ENCODE data around the gene SLC4A7. TPM values are rescaled to one million over a fixed set of nuclear protein-coding genes. Genes with fewer than 3 reads are reported as not detected.

SLC4A7 gene
- total RNA-seq, 1 donor from 2014 or later: 96.6 TPM

DNA sequence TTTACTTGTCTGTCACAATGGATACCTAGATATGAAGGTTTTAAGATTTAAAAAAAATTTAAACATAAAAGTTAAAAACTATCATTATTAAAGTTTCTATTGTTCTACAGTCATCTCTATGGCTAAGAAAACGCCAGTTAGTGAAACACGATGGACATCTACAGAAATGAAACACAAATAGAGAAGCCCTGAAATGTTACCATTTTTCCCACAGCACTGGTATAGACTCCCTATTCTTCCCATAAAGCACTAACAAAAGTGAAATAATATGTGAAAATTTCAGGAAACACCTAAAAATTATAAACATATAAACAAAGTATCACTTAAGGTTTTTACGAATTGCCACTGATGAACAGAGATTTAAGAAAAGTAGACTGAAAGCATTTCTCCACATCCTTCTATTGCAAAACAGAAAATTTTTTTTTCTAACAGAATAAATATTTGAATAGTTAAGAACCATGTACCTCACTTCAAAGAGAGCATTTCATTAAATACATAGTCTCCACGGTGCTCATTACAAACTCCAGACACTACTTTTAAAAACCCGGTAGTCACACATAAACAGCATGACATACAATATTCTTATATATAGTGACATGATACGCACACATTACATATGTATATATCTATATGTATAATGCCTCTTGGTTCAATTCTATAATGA, 107.9 kb downstream of the SLC4A7 start:
- FAIRE-seq (no peak), DNase-seq (ENCODE audit: low read depth) (no peak)
- no peak for TF ChIP-seq CTCF (IDR thresholded peaks at IDR 0.05; ENCODE audit: insufficient read depth, low read length, severe bottlenecking)
- Histone ChIP-seq H3K36me3 (ENCODE audit: control insufficient read depth, insufficient read depth, low read length) (no peaks in the 10 kb centered on the region), H3K4me3 (ENCODE audit: low read depth, low read length) (no peak overlapping the region), H3K27me3 (ENCODE audit: control insufficient read depth, insufficient read depth, low read length) (no peaks in the 10 kb centered on the region)

DNA sequence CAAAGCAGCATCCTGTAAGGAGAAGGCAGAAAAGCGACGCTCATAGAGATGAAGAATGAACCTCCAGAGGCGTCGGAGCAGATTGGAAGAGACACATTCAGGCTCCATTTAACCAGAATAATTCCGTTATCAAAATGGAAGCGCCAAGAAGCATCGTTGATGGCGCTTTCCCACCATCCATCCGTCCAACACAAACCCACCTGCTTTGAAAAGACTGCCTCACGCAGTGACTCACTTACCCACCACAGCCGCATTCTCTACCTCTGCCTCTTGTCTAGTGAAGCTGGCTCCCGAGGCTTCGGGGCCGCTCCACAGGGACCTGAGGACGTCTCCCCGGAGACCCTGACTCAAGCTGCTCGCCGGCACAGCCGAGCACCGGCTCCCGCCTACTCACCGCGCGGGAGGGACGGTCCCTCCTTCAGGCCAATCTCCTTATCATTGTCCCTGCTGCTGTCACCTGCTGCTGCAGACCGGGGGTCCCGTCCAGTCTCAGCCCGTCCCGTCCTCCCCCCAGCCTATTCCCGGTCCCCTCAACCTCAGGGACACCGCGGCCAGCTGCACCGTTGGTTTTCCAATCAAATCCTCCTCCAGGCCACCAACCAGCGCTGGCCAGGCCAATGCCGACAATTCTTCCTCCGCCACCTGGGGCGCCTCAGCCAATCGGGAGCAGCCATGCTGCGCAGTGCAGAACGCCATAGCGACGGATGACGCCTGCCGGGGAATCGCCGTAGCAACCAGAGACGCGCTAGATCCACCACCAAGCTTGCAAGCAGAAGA, 115.2 kb downstream of the SLC4A7 start, which contains the start of gene NEK10:
NEK10 (minus strand) TSS at position 553 of the 777 bp plus-strand sequence. CDS start 16,501 bp downstream, outside the sequence.
- H3K27me3 ChIP-seq (ENCODE audit: control insufficient read depth, insufficient read depth, low read length): no peaks in the 10 kb centered on the region
- peak; percentile 87 for DNase-seq (ENCODE audit: low read depth)
- H3K36me3 ChIP-seq (ENCODE audit: control insufficient read depth, insufficient read depth, low read length): no peaks in the 10 kb centered on the region
- peak within 1 kb of the TSS; percentile 58 for H3K4me3 ChIP-seq (ENCODE audit: low read depth, low read length)
- FAIRE-seq: no peak
- no peak for TF ChIP-seq CTCF (IDR thresholded peaks at IDR 0.05; ENCODE audit: insufficient read depth, low read length, severe bottlenecking)

GRCh38 chr3:27366062-27366591, 118.1 kb downstream of the SLC4A7 start:
- Histone ChIP-seq H3K36me3 (ENCODE audit: control insufficient read depth, insufficient read depth, low read length) (no peaks in the 10 kb centered on the region), H3K4me3 (ENCODE audit: low read depth, low read length) (no peak overlapping the region), H3K27me3 (ENCODE audit: control insufficient read depth, insufficient read depth, low read length) (no peaks in the 10 kb centered on the region)
- DNase-seq (ENCODE audit: low read depth) (no peak), FAIRE-seq (no peak)
- no peak for TF ChIP-seq CTCF (IDR thresholded peaks at IDR 0.05; ENCODE audit: insufficient read depth, low read length, severe bottlenecking)

GRCh38 chr3:27360113-27361078, 123.8 kb downstream of the SLC4A7 start:
- FAIRE-seq: no peak
- DNase-seq (ENCODE audit: low read depth): peak; percentile 82
- Histone ChIP-seq H3K36me3 (ENCODE audit: control insufficient read depth, insufficient read depth, low read length) (no peaks in the 10 kb centered on the region), H3K27me3 (ENCODE audit: control insufficient read depth, insufficient read depth, low read length) (no peaks in the 10 kb centered on the region), H3K4me3 (ENCODE audit: low read depth, low read length) (no peak overlapping the region)
- TF ChIP-seq CTCF (IDR thresholded peaks at IDR 0.05; ENCODE audit: insufficient read depth, low read length, severe bottlenecking): no peak

DNA sequence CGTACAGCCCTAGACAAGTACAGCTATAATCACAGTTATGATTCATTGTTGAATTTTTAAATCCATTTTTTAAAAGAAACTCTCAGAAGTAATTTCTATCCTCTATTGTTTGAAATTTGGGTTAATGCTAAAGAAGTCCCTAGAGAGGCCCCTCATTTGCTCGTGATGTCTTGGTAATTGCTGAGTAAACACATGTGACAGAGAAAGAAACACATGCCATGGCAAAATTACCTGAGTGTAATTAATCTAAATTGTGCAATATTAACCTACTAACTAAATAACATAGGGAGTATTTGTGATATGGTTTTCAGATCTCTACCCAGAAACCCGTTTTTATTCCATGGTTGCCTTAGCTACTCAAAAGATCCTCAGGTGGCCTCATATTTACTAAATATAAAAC, 125.8 kb downstream of the SLC4A7 start:
- no peaks in the 10 kb centered on the region for H3K36me3 ChIP-seq (ENCODE audit: control insufficient read depth, insufficient read depth, low read length)
- no peaks in the 10 kb centered on the region for H3K27me3 ChIP-seq (ENCODE audit: control insufficient read depth, insufficient read depth, low read length)
- FAIRE-seq: no peak
- no peak overlapping the region for H3K4me3 ChIP-seq (ENCODE audit: low read depth, low read length)
- no peak for TF ChIP-seq CTCF (IDR thresholded peaks at IDR 0.05; ENCODE audit: insufficient read depth, low read length, severe bottlenecking)
- DNase-seq (ENCODE audit: low read depth): no peak
